HEK293 (cell line): ENCODE results near the gene DCDC1.

ENCODE experiments used
- CTCF ChIA-PET: fragments of 350-600 bp; formaldehyde crosslinking; extraction: SDS; loops from one replicate; lab custom pipeline; 2021; ENCODE audit warnings: antibody characterized with exemption; lab: Yijun Ruan, JAX
- POLR2A ChIA-PET: fragments of 300-600 bp; formaldehyde crosslinking; extraction: SDS; loops from one replicate; lab custom pipeline; 2020; ENCODE audit warnings: antibody characterized with exemption, inconsistent platforms; lab: Yijun Ruan, JAX
- H3K27ac ChIP-seq: fragments of 200-500 bp; sonication (Bioruptor generic); 2 replicates; pipeline ENCODE4 v1.5.1; 2014; ENCODE audit warnings: low read depth, low read length, control low read depth, inconsistent platforms; ENCODE audit errors: extremely low read depth
- H3K36me3 ChIP-seq, 2 experiments: fragments of 200-500 bp in 1 of 2; sonication (Bioruptor generic) in 1 of 2; 1 replicate in 1 of 2; 2 replicates in 1 of 2; pipeline ENCODE4 v1.5.1; 2014 to 2017; ENCODE audit warnings: inconsistent platforms in 2 of 2, low read length in 2 of 2; ENCODE audit not compliant: control insufficient read depth in 2 of 2, insufficient read depth in 1 of 2
- H3K4me1 ChIP-seq: fragments of 200-500 bp; sonication (Bioruptor generic); 2 replicates; pipeline ENCODE4 v1.5.1; 2014; ENCODE audit warnings: mild to moderate bottlenecking, low read length, inconsistent platforms; ENCODE audit not compliant: control insufficient read depth, insufficient read depth
- H3K4me3 ChIP-seq: 2 replicates; pipeline ENCODE4 v1.5.1; 2011; ENCODE audit warnings: low read depth, mild to moderate bottlenecking, control low read depth, low read length, moderate library complexity
- H3K9me3 ChIP-seq: fragments of 200-500 bp; sonication (Bioruptor generic); 2 replicates; pipeline ENCODE4 v1.5.1; 2014; ENCODE audit warnings: low read depth, low read length, inconsistent platforms; ENCODE audit not compliant: control insufficient read depth, insufficient read depth
- HOXD13 ChIP-seq: sonication (generic); formaldehyde crosslinking; IDR thresholded peaks from 2 replicates; pipeline ENCODE4 v1.8.0; 2022; ENCODE audit warnings: missing genetic modification reagents, borderline replicate concordance
- MEIS1 ChIP-seq: sonication (generic); formaldehyde crosslinking; IDR thresholded peaks from 2 replicates; pipeline ENCODE4 v1.8.1; 2022; ENCODE audit warnings: missing genetic modification reagents, mild to moderate bottlenecking, borderline replicate concordance
- MYNN ChIP-seq: fragments of 450-650 bp; formaldehyde crosslinking; IDR thresholded peaks from 2 replicates; pipeline ENCODE4 v1.5.1; 2016; ENCODE audit warnings: missing biosample characterization, missing genetic modification characterization, borderline replicate concordance
- TCF7L2 ChIP-seq: IDR thresholded peaks from 2 replicates; pipeline ENCODE4 v1.6.1; 2011; ENCODE audit warnings: low read depth, mild to moderate bottlenecking, inconsistent platforms, low read length, moderate library complexity, borderline replicate concordance
- ZBTB49 ChIP-seq: fragments of 450-650 bp; formaldehyde crosslinking; IDR thresholded peaks from 2 replicates; pipeline ENCODE4 v1.5.1; 2016; ENCODE audit warnings: missing biosample characterization, missing genetic modification characterization, low read depth
- ZBTB8A ChIP-seq: fragments of 450-650 bp; formaldehyde crosslinking; IDR thresholded peaks from 2 replicates; pipeline ENCODE4 v1.5.1; 2016; ENCODE audit warnings: missing biosample characterization, missing genetic modification characterization
- ZFP37 ChIP-seq: fragments of 450-650 bp; formaldehyde crosslinking; IDR thresholded peaks from 2 replicates; pipeline ENCODE4 v1.5.1; 2016; ENCODE audit warnings: missing biosample characterization, missing genetic modification characterization
- ZFP69B ChIP-seq: fragments of 450-650 bp; formaldehyde crosslinking; IDR thresholded peaks from 2 replicates; pipeline ENCODE4 v1.5.1; 2016; ENCODE audit warnings: missing biosample characterization, missing genetic modification characterization
- ZNF174 ChIP-seq: fragments of 450-650 bp; formaldehyde crosslinking; IDR thresholded peaks from 2 replicates; pipeline ENCODE4 v1.5.0; 2017; ENCODE audit warnings: missing biosample characterization, mild to moderate bottlenecking, missing genetic modification characterization
- ZNF175 ChIP-seq: fragments of 450-650 bp; formaldehyde crosslinking; IDR thresholded peaks from 2 replicates; pipeline ENCODE4 v1.5.1; 2016; ENCODE audit warnings: missing biosample characterization, missing genetic modification characterization
- ZNF18 ChIP-seq: fragments of 450-650 bp; formaldehyde crosslinking; IDR thresholded peaks from 2 replicates; pipeline ENCODE4 v1.5.1; 2016; ENCODE audit warnings: missing biosample characterization, missing genetic modification characterization
- ZNF221 ChIP-seq: fragments of 450-650 bp; formaldehyde crosslinking; IDR thresholded peaks from 2 replicates; pipeline ENCODE4 v1.5.1; 2017; ENCODE audit warnings: missing biosample characterization, missing genetic modification characterization, borderline replicate concordance
- ZNF341 ChIP-seq: fragments of 450-650 bp; formaldehyde crosslinking; IDR thresholded peaks from 2 replicates; pipeline ENCODE4; 2016; ENCODE audit warnings: low read depth, missing biosample characterization, missing genetic modification characterization
- ZNF473 ChIP-seq: fragments of 450-650 bp; formaldehyde crosslinking; IDR thresholded peaks from 2 replicates; pipeline ENCODE4 v1.5.1; 2017; ENCODE audit warnings: missing biosample characterization, missing genetic modification characterization
- ZNF521 ChIP-seq: fragments of 450-650 bp; formaldehyde crosslinking; IDR thresholded peaks from 2 replicates; pipeline ENCODE4 v1.5.1; 2017; ENCODE audit warnings: missing biosample characterization, mild to moderate bottlenecking, missing genetic modification characterization
- ZNF555 ChIP-seq: fragments of 450-650 bp; formaldehyde crosslinking; conservative IDR thresholded peaks from 2 replicates; pipeline ENCODE4 v1.5.1; 2017; ENCODE audit warnings: missing biosample characterization, mild to moderate bottlenecking, missing genetic modification characterization, inconsistent platforms
- ZNF626 ChIP-seq: fragments of 450-650 bp; sonication (Bioruptor Pico); formaldehyde crosslinking; IDR thresholded peaks from 2 replicates; pipeline ENCODE4 v1.5.1; 2018; ENCODE audit warnings: missing biosample characterization, missing genetic modification characterization, inconsistent platforms
- ZNF654 ChIP-seq: fragments of 450-650 bp; formaldehyde crosslinking; IDR thresholded peaks from 2 replicates; pipeline ENCODE4 v1.5.1; 2016; ENCODE audit warnings: low read depth, missing biosample characterization, missing genetic modification characterization
- ZNF791 ChIP-seq: fragments of 450-650 bp; formaldehyde crosslinking; IDR thresholded peaks from 2 replicates; pipeline ENCODE4 v1.5.1; 2016; ENCODE audit warnings: missing biosample characterization, missing genetic modification characterization
- ZNF792 ChIP-seq: fragments of 450-650 bp; formaldehyde crosslinking; IDR thresholded peaks from 2 replicates; pipeline ENCODE4 v1.5.1; 2016; ENCODE audit warnings: missing biosample characterization, missing genetic modification characterization
- ZSCAN18 ChIP-seq: fragments of 450-650 bp; formaldehyde crosslinking; IDR thresholded peaks from 2 replicates; pipeline ENCODE4 v1.5.1; 2016; ENCODE audit warnings: missing biosample characterization, missing genetic modification characterization
- TF ChIP-seq, protein P1 (sequence below): fragments of 450-650 bp; formaldehyde crosslinking; IDR thresholded peaks from 2 replicates; pipeline ENCODE4 v1.5.1; 2016; ENCODE audit warnings: missing biosample characterization, missing genetic modification characterization
- TF ChIP-seq, protein P2 (sequence below): fragments of 450-650 bp; formaldehyde crosslinking; IDR thresholded peaks from 2 replicates; pipeline ENCODE4 v1.5.1; 2016; ENCODE audit warnings: missing biosample characterization, missing genetic modification characterization

DCDC1 gene

DNA sequence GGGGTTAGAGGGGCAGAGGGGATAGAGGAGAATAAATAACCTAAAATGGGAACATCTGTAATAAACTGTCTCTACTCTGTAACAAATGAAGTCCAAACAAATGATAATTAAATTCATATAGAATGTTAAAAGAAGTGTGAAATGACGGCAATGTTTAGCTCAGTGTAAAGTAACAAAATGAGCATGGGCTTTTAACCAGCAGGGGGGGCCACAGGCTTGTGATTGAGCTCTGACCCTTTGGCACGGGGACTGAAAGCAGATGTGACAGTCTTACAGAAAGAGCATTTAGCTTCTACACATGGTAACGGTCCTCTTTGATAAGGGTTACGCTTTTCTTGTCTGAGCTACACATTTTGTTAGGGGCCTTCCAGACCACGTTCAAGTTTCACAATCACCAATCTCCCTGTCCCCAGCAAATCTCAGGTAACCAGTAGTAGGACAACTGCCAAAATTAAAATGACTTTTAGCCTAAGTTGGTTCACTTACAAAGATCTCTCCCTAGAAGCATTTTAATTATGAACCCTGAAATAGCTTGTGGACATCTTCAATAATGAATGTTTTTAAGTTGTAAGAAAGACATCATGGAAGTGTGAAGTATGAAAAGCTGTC lies 262.5 kb downstream of the DCDC1 start:
- TF ChIP-seq ZBTB8A: no peak
- TF ChIP-seq ZNF654: peak; percentile 88
- no peak for TF ChIP-seq ZNF175 (tag by site-specific recombination)
- TF ChIP-seq ZFP37 (tag by site-specific recombination): no peak
- TF ChIP-seq ZFP69B (tag by site-specific recombination): no peak
- no peak for TF ChIP-seq TCF7L2
- no peak for TF ChIP-seq MYNN (tag by site-specific recombination)
- no peak for TF ChIP-seq ZNF221
- TF ChIP-seq, protein P1, sequence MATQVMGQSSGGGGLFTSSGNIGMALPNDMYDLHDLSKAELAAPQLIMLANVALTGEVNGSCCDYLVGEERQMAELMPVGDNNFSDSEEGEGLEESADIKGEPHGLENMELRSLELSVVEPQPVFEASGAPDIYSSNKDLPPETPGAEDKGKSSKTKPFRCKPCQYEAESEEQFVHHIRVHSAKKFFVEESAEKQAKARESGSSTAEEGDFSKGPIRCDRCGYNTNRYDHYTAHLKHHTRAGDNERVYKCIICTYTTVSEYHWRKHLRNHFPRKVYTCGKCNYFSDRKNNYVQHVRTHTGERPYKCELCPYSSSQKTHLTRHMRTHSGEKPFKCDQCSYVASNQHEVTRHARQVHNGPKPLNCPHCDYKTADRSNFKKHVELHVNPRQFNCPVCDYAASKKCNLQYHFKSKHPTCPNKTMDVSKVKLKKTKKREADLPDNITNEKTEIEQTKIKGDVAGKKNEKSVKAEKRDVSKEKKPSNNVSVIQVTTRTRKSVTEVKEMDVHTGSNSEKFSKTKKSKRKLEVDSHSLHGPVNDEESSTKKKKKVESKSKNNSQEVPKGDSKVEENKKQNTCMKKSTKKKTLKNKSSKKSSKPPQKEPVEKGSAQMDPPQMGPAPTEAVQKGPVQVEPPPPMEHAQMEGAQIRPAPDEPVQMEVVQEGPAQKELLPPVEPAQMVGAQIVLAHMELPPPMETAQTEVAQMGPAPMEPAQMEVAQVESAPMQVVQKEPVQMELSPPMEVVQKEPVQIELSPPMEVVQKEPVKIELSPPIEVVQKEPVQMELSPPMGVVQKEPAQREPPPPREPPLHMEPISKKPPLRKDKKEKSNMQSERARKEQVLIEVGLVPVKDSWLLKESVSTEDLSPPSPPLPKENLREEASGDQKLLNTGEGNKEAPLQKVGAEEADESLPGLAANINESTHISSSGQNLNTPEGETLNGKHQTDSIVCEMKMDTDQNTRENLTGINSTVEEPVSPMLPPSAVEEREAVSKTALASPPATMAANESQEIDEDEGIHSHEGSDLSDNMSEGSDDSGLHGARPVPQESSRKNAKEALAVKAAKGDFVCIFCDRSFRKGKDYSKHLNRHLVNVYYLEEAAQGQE (tag by site-specific recombination): no peak
- TF ChIP-seq, protein P2, sequence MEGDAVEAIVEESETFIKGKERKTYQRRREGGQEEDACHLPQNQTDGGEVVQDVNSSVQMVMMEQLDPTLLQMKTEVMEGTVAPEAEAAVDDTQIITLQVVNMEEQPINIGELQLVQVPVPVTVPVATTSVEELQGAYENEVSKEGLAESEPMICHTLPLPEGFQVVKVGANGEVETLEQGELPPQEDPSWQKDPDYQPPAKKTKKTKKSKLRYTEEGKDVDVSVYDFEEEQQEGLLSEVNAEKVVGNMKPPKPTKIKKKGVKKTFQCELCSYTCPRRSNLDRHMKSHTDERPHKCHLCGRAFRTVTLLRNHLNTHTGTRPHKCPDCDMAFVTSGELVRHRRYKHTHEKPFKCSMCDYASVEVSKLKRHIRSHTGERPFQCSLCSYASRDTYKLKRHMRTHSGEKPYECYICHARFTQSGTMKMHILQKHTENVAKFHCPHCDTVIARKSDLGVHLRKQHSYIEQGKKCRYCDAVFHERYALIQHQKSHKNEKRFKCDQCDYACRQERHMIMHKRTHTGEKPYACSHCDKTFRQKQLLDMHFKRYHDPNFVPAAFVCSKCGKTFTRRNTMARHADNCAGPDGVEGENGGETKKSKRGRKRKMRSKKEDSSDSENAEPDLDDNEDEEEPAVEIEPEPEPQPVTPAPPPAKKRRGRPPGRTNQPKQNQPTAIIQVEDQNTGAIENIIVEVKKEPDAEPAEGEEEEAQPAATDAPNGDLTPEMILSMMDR (tag by site-specific recombination): peak; percentile 58; the same call in 1 of the 2 replicates
- TF ChIP-seq ZNF555 (tag by site-specific recombination): no peak
- TF ChIP-seq ZNF174 (tag by site-specific recombination): no peak

DNA sequence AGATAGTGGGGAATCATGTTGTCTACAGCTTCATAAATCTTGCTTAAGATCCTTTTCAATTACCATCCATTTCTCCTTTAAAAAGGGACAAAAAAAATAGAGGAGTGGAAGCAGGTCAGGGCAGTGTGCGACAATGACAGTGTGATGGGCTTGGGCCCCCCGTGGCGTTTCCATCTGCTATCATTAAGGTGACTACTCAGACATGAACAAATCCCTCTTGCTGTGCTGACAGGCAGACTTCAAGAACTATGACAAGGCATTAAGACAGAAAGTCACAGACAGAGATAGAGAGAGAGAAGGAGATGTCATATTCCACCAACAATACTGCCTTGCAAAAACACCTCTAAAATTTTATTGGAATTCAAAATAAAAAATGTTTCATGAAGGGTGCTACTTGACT lies 263.2 kb downstream of the DCDC1 start:
- Histone ChIP-seq H3K4me3 (no peak overlapping the region), H3K4me1 (no peaks in the 10 kb centered on the region), H3K27ac (no peak overlapping the region), H3K36me3 (no peaks in the 10 kb centered on the region), H3K9me3 (no peaks in the 10 kb centered on the region)
- TF ChIP-seq ZNF18 (tag by site-specific recombination) (no peak), ZBTB49 (tag by site-specific recombination) (no peak), ZNF341 (no peak), ZNF555 (tag by site-specific recombination) (no peak), ZNF792 (no peak), ZNF521 (tag by site-specific recombination) (no peak), ZNF473 (no peak), ZNF791 (tag by site-specific recombination) (no peak), ZNF626 (tag by site-specific recombination) (no peak), HOXD13 (CRISPR knock-in tag) (no peak), ZSCAN18 (no peak), MEIS1 (CRISPR knock-in tag) (no peak)
- ChIA-PET CTCF (interaction anchor here (0.6 to 5.7 kb wide), 42 partner anchors 8 to 1214 kb away, joined by 3 to 59 read pairs (median 4); no protein-coding TSS in a partner anchor), POLR2A (interaction anchor here (0.5 kb wide), 1 partner anchor 353 kb away, joined by 3 read pairs; no protein-coding TSS in a partner anchor)

More for the DNA sequence above, 262.5 kb downstream of the DCDC1 start:
- Histone ChIP-seq H3K27ac (no peak overlapping the region), H3K36me3 (no peaks in the 10 kb centered on the region), H3K4me1 (no peaks in the 10 kb centered on the region), H3K4me3 (no peak overlapping the region), H3K9me3 (no peaks in the 10 kb centered on the region)
- POLR2A ChIA-PET: no interaction called here
- CTCF ChIA-PET: interaction anchor here (0.6 to 5.7 kb wide), 52 partner anchors 9 to 1213 kb away, joined by 3 to 59 read pairs (median 4); no protein-coding TSS in a partner anchor
